Adrenal gland (tissue), 5 donors: Measurements from ENCODE around the gene CCL8.

Source experiments
- CTCF ChIP-seq, 6 experiments: fragments of 450-650 bp in 4 of 6; fragments of 200-600 bp in 2 of 6; sonication (generic) in 1 of 6; IDR thresholded peaks; 1 replicate in 5 of 6; 2 replicates in 1 of 6; pipeline versions ENCODE4 v1.5.1 to v1.8.0; 2016 to 2021; ENCODE audit warnings: antibody characterized with exemption in 6 of 6, mild to moderate bottlenecking in 2 of 6, moderate library complexity in 1 of 6
- POLR2A ChIP-seq, 2 donors: fragments of 450-650 bp; IDR thresholded peaks; one replicate each; pipeline ENCODE4 v1.6.1; 2017; ENCODE audit warnings: antibody characterized with exemption in 2 of 2, mild to moderate bottlenecking in 2 of 2, moderate library complexity in 1 of 2
- donor health status: DM: no; HTN: no; CAD: no.

- TF ChIP-seq POLR2A (IDR thresholded peaks at IDR 0.05) (no peak), CTCF (IDR thresholded peaks at IDR 0.05) (no peak)
Measured at GRCh38 chr17:34364751-34365150, 45.5 kb downstream of the CCL8 start.
